ENCODE results near the gene FAM240B.

Gene FAM240B

DNA sequence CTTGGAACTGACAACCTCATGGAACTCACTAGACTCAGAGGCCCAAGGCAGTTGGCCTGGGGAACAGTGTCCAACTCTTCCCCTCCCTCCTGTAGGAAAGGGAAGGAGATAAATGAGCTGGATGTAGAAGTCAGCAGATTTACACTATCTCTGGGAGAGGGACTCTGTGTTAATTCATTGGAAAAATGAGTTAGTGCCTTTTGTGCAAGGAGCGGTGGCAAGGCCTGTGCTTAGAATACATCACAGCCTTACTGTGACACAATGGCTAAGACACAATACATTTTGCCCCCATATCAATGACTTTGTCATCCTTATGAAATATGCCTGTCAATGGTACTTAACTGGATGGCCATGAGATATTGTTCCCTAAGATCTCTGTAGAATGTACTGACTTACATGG, 28.0 kb upstream of the FAM240B start:
- Histone ChIP-seq H2AFZ (ENCODE audit: low read depth, low read length, severe bottlenecking) (no peak overlapping the region), H3K9me3 (ENCODE audit: insufficient read depth, low read length) (no peaks in the 10 kb centered on the region), H3K27ac (ENCODE audit: low read depth, low read length) (no peak overlapping the region), H3K9me2 (replicated peaks; ENCODE audit: insufficient read depth, low read length) (no peaks in the 10 kb centered on the region), H3K36me3 (ENCODE audit: low read length) (no peaks in the 10 kb centered on the region), H4K20me1 (ENCODE audit: low read depth, low read length) (no peaks in the 10 kb centered on the region), H3K9ac (ENCODE audit: low read length) (no peak overlapping the region), H3K4me2 (ENCODE audit: low read depth, low read length, poor library complexity, severe bottlenecking) (no peak overlapping the region), H3K4me3 (ENCODE audit: insufficient read depth, low read length, poor library complexity, severe bottlenecking) (no peak overlapping the region), H3K27me3 (ENCODE audit: low read length) (no peaks in the 10 kb centered on the region), H3F3A (ENCODE audit: insufficient read depth) (no peaks in the 10 kb centered on the region), H3K79me2 (ENCODE audit: insufficient read depth, low read length) (no peaks in the 10 kb centered on the region)
- TF ChIP-seq, protein P1, sequence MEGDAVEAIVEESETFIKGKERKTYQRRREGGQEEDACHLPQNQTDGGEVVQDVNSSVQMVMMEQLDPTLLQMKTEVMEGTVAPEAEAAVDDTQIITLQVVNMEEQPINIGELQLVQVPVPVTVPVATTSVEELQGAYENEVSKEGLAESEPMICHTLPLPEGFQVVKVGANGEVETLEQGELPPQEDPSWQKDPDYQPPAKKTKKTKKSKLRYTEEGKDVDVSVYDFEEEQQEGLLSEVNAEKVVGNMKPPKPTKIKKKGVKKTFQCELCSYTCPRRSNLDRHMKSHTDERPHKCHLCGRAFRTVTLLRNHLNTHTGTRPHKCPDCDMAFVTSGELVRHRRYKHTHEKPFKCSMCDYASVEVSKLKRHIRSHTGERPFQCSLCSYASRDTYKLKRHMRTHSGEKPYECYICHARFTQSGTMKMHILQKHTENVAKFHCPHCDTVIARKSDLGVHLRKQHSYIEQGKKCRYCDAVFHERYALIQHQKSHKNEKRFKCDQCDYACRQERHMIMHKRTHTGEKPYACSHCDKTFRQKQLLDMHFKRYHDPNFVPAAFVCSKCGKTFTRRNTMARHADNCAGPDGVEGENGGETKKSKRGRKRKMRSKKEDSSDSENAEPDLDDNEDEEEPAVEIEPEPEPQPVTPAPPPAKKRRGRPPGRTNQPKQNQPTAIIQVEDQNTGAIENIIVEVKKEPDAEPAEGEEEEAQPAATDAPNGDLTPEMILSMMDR (IDR thresholded peaks at IDR 0.05; ENCODE audit: insufficient read depth, low read length, poor library complexity, severe bottlenecking) = no peak

DNA sequence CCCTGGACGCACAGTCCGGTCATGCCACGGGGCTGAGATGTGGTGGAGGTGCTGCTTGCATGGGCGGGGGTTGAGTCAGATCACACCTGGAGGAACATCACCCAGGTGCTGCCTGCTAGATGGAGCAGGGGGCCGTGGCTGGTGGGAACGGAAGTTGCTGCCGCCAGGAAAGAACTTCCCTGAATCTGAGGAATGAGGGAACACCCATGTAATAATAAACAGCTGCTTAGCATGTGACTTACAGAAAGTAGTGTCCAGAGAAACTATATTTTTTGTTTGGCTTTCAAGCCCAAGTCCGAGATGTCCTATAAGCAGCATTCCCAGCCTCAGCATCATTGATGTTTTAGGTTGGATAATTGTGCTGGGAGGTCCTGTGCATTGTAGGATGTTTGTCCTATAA, 27.1 kb upstream of the FAM240B start:
- no peaks in the 10 kb centered on the region for H3K36me3 ChIP-seq (ENCODE audit: low read length)
- no peak overlapping the region for H3K9ac ChIP-seq (ENCODE audit: low read length)
- H3K9me3 ChIP-seq (ENCODE audit: insufficient read depth, low read length) = no peaks in the 10 kb centered on the region
- H3K27ac ChIP-seq (ENCODE audit: low read depth, low read length) = no peak overlapping the region
- no peaks in the 10 kb centered on the region for H3K9me2 ChIP-seq (replicated peaks; ENCODE audit: insufficient read depth, low read length)
- no peaks in the 10 kb centered on the region for H3K79me2 ChIP-seq (ENCODE audit: insufficient read depth, low read length)
- no peaks in the 10 kb centered on the region for H4K20me1 ChIP-seq (ENCODE audit: low read depth, low read length)
- no peak overlapping the region for H3K4me2 ChIP-seq (ENCODE audit: low read depth, low read length, poor library complexity, severe bottlenecking)
- no peaks in the 10 kb centered on the region for H3F3A ChIP-seq (ENCODE audit: insufficient read depth)
- TF ChIP-seq EZH2phosphoT487 (conservative IDR thresholded peaks at IDR 0.05; ENCODE audit: low read length) = no peak
- TF ChIP-seq, protein P1 (IDR thresholded peaks at IDR 0.05; ENCODE audit: insufficient read depth, low read length, poor library complexity, severe bottlenecking) = no peak
- H3K4me3 ChIP-seq (ENCODE audit: insufficient read depth, low read length, poor library complexity, severe bottlenecking) = no peak overlapping the region
- no peaks in the 10 kb centered on the region for H3K27me3 ChIP-seq (ENCODE audit: low read length)
- H2AFZ ChIP-seq (ENCODE audit: low read depth, low read length, severe bottlenecking) = no peak overlapping the region

DNA sequence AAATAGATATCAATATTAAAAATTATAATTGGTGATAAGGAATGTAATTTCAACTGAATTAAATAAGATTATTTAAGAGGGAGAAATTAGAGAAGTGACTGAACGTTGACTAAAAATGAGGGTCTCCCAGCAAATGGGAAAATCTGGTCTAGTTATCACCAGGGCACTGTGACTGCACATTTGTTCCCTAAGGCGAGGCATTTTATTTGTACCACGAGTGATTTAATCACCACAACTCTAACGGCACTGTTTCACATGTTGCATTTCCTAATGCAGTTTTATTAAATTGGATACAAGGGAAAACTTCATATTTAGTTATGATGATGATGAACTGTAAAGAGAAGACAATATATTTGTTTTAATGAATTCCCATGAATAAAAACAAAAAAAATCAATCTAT, 26.4 kb upstream of the FAM240B start:
- no peak overlapping the region for H3K4me2 ChIP-seq (ENCODE audit: low read depth, low read length, poor library complexity, severe bottlenecking)
- H3K36me3 ChIP-seq (ENCODE audit: low read length) = no peaks in the 10 kb centered on the region
- no peak overlapping the region for H3K9ac ChIP-seq (ENCODE audit: low read length)
- no peaks in the 10 kb centered on the region for H4K20me1 ChIP-seq (ENCODE audit: low read depth, low read length)
- TF ChIP-seq, protein P1 (IDR thresholded peaks at IDR 0.05; ENCODE audit: insufficient read depth, low read length, poor library complexity, severe bottlenecking) = no peak
- no peak for TF ChIP-seq EZH2phosphoT487 (conservative IDR thresholded peaks at IDR 0.05; ENCODE audit: low read length)
- H3K9me3 ChIP-seq (ENCODE audit: insufficient read depth, low read length) = no peaks in the 10 kb centered on the region
- H3F3A ChIP-seq (ENCODE audit: insufficient read depth) = no peaks in the 10 kb centered on the region
- H3K4me3 ChIP-seq (ENCODE audit: insufficient read depth, low read length, poor library complexity, severe bottlenecking) = no peak overlapping the region
- H3K27me3 ChIP-seq (ENCODE audit: low read length) = no peaks in the 10 kb centered on the region
- no peak overlapping the region for H3K27ac ChIP-seq (ENCODE audit: low read depth, low read length)
- H3K79me2 ChIP-seq (ENCODE audit: insufficient read depth, low read length) = no peaks in the 10 kb centered on the region
- H3K9me2 ChIP-seq (replicated peaks; ENCODE audit: insufficient read depth, low read length) = no peaks in the 10 kb centered on the region
- H2AFZ ChIP-seq (ENCODE audit: low read depth, low read length, severe bottlenecking) = no peak overlapping the region

DNA sequence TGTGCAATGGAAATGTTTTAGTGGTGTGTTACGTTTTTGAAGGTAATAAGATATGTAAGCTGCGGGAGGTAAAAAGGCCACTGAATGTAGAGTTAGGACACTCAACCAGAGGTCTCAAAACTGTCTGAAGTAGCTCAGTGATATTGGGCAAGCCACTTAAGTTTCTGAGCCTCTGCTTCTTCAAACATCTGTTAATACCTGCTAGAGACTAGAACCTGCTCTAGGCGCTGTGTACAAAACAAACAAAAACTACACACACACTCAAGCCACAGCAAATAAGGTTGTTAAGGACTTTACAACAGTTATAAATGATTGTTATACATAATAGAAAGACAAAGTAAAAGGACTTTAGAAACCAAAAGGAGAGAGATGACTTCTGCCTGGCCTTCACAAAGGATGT, 24.6 kb upstream of the FAM240B start:
- Histone ChIP-seq H3K27me3 (ENCODE audit: low read length) (no peaks in the 10 kb centered on the region), H3K9me3 (ENCODE audit: insufficient read depth, low read length) (no peaks in the 10 kb centered on the region), H3K36me3 (ENCODE audit: low read length) (no peaks in the 10 kb centered on the region), H3K9me2 (replicated peaks; ENCODE audit: insufficient read depth, low read length) (no peaks in the 10 kb centered on the region), H3K4me3 (ENCODE audit: insufficient read depth, low read length, poor library complexity, severe bottlenecking) (no peak overlapping the region), H3K9ac (ENCODE audit: low read length) (no peak overlapping the region), H4K20me1 (ENCODE audit: low read depth, low read length) (no peaks in the 10 kb centered on the region), H3K79me2 (ENCODE audit: insufficient read depth, low read length) (no peaks in the 10 kb centered on the region), H3F3A (ENCODE audit: insufficient read depth) (no peaks in the 10 kb centered on the region), H3K27ac (ENCODE audit: low read depth, low read length) (no peak overlapping the region), H3K4me2 (ENCODE audit: low read depth, low read length, poor library complexity, severe bottlenecking) (no peak overlapping the region), H2AFZ (ENCODE audit: low read depth, low read length, severe bottlenecking) (no peak overlapping the region)
- TF ChIP-seq, protein P1 (IDR thresholded peaks at IDR 0.05; ENCODE audit: insufficient read depth, low read length, poor library complexity, severe bottlenecking) = no peak
- no peak for TF ChIP-seq EZH2phosphoT487 (conservative IDR thresholded peaks at IDR 0.05; ENCODE audit: low read length)
